Uterus (tissue), 4 donors: ENCODE data around the gene ACTA2. TPM values are rescaled to one million over a fixed set of nuclear protein-coding genes. Genes with fewer than 3 reads are reported as not detected.

Source experiments
- DNase-seq, 2 donors: peaks; one replicate each; pipeline ENCODE4 v3.0.0-alpha.2; 2019 to 2020
- H3K27ac ChIP-seq, 2 donors: fragments of 200-600 bp; sonication (generic); 1 replicate in 1 of 2; 2 replicates in 1 of 2; pipeline ENCODE4 v1.5.1; 2016 to 2018
- H3K27me3 ChIP-seq, 2 donors: fragments of 200-600 bp; sonication (generic); one replicate each; pipeline ENCODE4 v1.5.1; 2018 to 2019; ENCODE audit warnings: control low read depth in 1 of 2
- H3K36me3 ChIP-seq, 2 donors: fragments of 200-600 bp; sonication (generic); one replicate each; pipeline ENCODE4 v1.5.1; 2019; ENCODE audit warnings: control low read depth in 1 of 2
- H3K4me1 ChIP-seq, 2 donors: fragments of 200-600 bp; sonication (generic); one replicate each; pipeline ENCODE4 v1.5.1; 2018 to 2019; ENCODE audit warnings: control low read depth in 1 of 2
- H3K4me3 ChIP-seq, 2 donors: fragments of 200-600 bp; sonication (generic); 1 replicate in 1 of 2; 2 replicates in 1 of 2; pipeline ENCODE4 v1.5.1; 2018 to 2019; ENCODE audit warnings: mild to moderate bottlenecking in 1 of 2
- H3K9me3 ChIP-seq, 2 donors: fragments of 200-600 bp; sonication (generic); one replicate each; pipeline ENCODE4 v1.5.1; 2019; ENCODE audit warnings: control low read depth in 1 of 2
- CTCF ChIP-seq, 4 experiments: fragments of 200-600 bp in 2 of 4; fragments of 450-650 bp in 2 of 4; sonication (generic) in 2 of 4; IDR thresholded peaks; one replicate each; pipeline ENCODE4 v1.5.1; 2016 to 2019; ENCODE audit warnings: antibody characterized with exemption in 4 of 4, mild to moderate bottlenecking in 2 of 4, moderate library complexity in 1 of 4
- POLR2A ChIP-seq, 2 donors: fragments of 450-650 bp; IDR thresholded peaks; one replicate each; pipeline ENCODE4 v1.6.1; 2016; ENCODE audit warnings: antibody characterized with exemption in 2 of 2, mild to moderate bottlenecking in 1 of 2, moderate library complexity in 1 of 2
- intact Hi-C: fragments of 100-400 bp; cut with DNase I; formaldehyde crosslinking; loops from one replicate; pipeline ENCODE4 v1.15.1; 2023; ENCODE audit warnings: low total_unique reads
- total RNA-seq, 4 donors: library from RNA; depleted of rRNA in 3 of 4; stranded (reverse); fragments of >200 nt in 3 of 4; gene quantifications; one replicate each; pipeline versions ENCODE4 v1.1.0 to v1.2.4, GENCODE V29; 2014 to 2023
- donor health status: DM: yes; HTN: yes; CAD: no.

ACTA2 gene
- total RNA-seq, 4 donors from 2014 or later = 2,685 to 5,347 (median 3,837) TPM

GRCh38 chr10:88892222-88892967 lies 60.2 kb downstream of the ACTA2 start:
- Histone ChIP-seq H3K9me3 (no peaks in the 10 kb centered on the region), H3K4me1 (no peaks in the 10 kb centered on the region), H3K4me3 (no peak overlapping the region), H3K36me3 (no peaks in the 10 kb centered on the region), H3K27ac (no peak overlapping the region), H3K27me3 (no peaks in the 10 kb centered on the region)
- intact Hi-C loops = no loop called here
- TF ChIP-seq CTCF (IDR thresholded peaks at IDR 0.05) = no peak
- no peak for TF ChIP-seq POLR2A (IDR thresholded peaks at IDR 0.05)
- DNase-seq = no peak

GRCh38 chr10:88890681-88891381 lies 61.7 kb downstream of the ACTA2 start:
- H3K4me3 ChIP-seq = no peak overlapping the region
- no peak overlapping the region for H3K27ac ChIP-seq
- H3K36me3 ChIP-seq = no peaks in the 10 kb centered on the region
- no peaks in the 10 kb centered on the region for H3K4me1 ChIP-seq
- no peaks in the 10 kb centered on the region for H3K27me3 ChIP-seq
- intact Hi-C loops = no loop called here
- no peaks in the 10 kb centered on the region for H3K9me3 ChIP-seq
- TF ChIP-seq POLR2A (IDR thresholded peaks at IDR 0.05) (no peak), CTCF (IDR thresholded peaks at IDR 0.05) (no peak)
- DNase-seq = no peak

GRCh38 chr10:88889559-88890337 lies 62.8 kb downstream of the ACTA2 start:
- Histone ChIP-seq H3K4me1 (no peaks in the 10 kb centered on the region), H3K27me3 (no peaks in the 10 kb centered on the region), H3K4me3 (no peak overlapping the region), H3K27ac (no peak overlapping the region), H3K36me3 (no peaks in the 10 kb centered on the region), H3K9me3 (no peaks in the 10 kb centered on the region)
- DNase-seq = no peak
- intact Hi-C loops = no loop called here
- TF ChIP-seq CTCF (IDR thresholded peaks at IDR 0.05) (no peak), POLR2A (IDR thresholded peaks at IDR 0.05) (no peak)

GRCh38 chr10:88888810-88889445 lies 63.6 kb downstream of the ACTA2 start:
- Histone ChIP-seq H3K4me1 (no peaks in the 10 kb centered on the region), H3K9me3 (no peaks in the 10 kb centered on the region), H3K27ac (no peak overlapping the region), H3K27me3 (no peaks in the 10 kb centered on the region), H3K4me3 (no peak overlapping the region), H3K36me3 (no peaks in the 10 kb centered on the region)
- DNase-seq = no peak
- intact Hi-C loops = no loop called here
- TF ChIP-seq POLR2A (IDR thresholded peaks at IDR 0.05) (no peak), CTCF (IDR thresholded peaks at IDR 0.05) (no peak)
